Measurements from ENCODE around the gene PHLDB1. TPM values are rescaled to one million over a fixed set of nuclear protein-coding genes. Genes with fewer than 3 reads are reported as not detected.

PHLDB1 gene
- total RNA-seq, 1 donor from 2014 or later, result 164 TPM

- Mint-ChIP-seq H3K9me3 (ENCODE audit: low read depth) (no peaks in the 10 kb centered on the region), H3K36me3 (ENCODE audit: low read depth) (peaks cover 45% of the 10 kb centered on the region), H3K4me1 (ENCODE audit: low read depth) (peaks cover 32% of the 10 kb centered on the region), H3K27ac (ENCODE audit: unreplicated experiment) (no peak overlapping the region), H3K4me3 (ENCODE audit: unreplicated experiment) (no peak overlapping the region), H3K27me3 (ENCODE audit: low read depth) (no peaks in the 10 kb centered on the region)
- no peak for TF ChIP-seq CTCF (IDR thresholded peaks at IDR 0.05)
- DNase-seq (ENCODE audit: low spot score), result no peak
These were observed 25.9 kb downstream of the PHLDB1 start for GRCh38 chr11:118633319-118633690.

- DNase-seq (ENCODE audit: low spot score), result no peak
- H3K4me3 Mint-ChIP-seq (ENCODE audit: unreplicated experiment), result no peak overlapping the region
- H3K9me3 Mint-ChIP-seq (ENCODE audit: low read depth), result no peaks in the 10 kb centered on the region
- no peak for TF ChIP-seq CTCF (IDR thresholded peaks at IDR 0.05)
- peak overlapping the region; percentile 70 for H3K27ac Mint-ChIP-seq (ENCODE audit: unreplicated experiment)
- H3K4me1 Mint-ChIP-seq (ENCODE audit: low read depth), result peaks cover 27% of the 10 kb centered on the region
- H3K27me3 Mint-ChIP-seq (ENCODE audit: low read depth), result no peaks in the 10 kb centered on the region
- H3K36me3 Mint-ChIP-seq (ENCODE audit: low read depth), result peaks cover 46% of the 10 kb centered on the region
These were observed 26.6 kb downstream of the PHLDB1 start for GRCh38 chr11:118633979-118634378.

- DNase-seq (ENCODE audit: low spot score), result no peak
- no peak for TF ChIP-seq CTCF (IDR thresholded peaks at IDR 0.05)
- Mint-ChIP-seq H3K36me3 (ENCODE audit: low read depth) (peaks cover 41% of the 10 kb centered on the region), H3K27me3 (ENCODE audit: low read depth) (no peaks in the 10 kb centered on the region), H3K9me3 (ENCODE audit: low read depth) (no peaks in the 10 kb centered on the region), H3K27ac (ENCODE audit: unreplicated experiment) (peak overlapping the region; percentile 70), H3K4me1 (ENCODE audit: low read depth) (peaks cover 21% of the 10 kb centered on the region), H3K4me3 (ENCODE audit: unreplicated experiment) (no peak overlapping the region)
These were observed 27.2 kb downstream of the PHLDB1 start for GRCh38 chr11:118634431-118635236.

- H3K27me3 Mint-ChIP-seq (ENCODE audit: low read depth), result no peaks in the 10 kb centered on the region
- no peak overlapping the region for H3K27ac Mint-ChIP-seq (ENCODE audit: unreplicated experiment)
- TF ChIP-seq CTCF (IDR thresholded peaks at IDR 0.05), result no peak
- no peaks in the 10 kb centered on the region for H3K9me3 Mint-ChIP-seq (ENCODE audit: low read depth)
- peaks cover 44% of the 10 kb centered on the region for H3K36me3 Mint-ChIP-seq (ENCODE audit: low read depth)
- no peak for DNase-seq (ENCODE audit: low spot score)
- H3K4me1 Mint-ChIP-seq (ENCODE audit: low read depth), result peaks cover 19% of the 10 kb centered on the region
- H3K4me3 Mint-ChIP-seq (ENCODE audit: unreplicated experiment), result no peak overlapping the region
These were observed 27.8 kb downstream of the PHLDB1 start for GRCh38 chr11:118635237-118635591.

- Mint-ChIP-seq H3K4me1 (ENCODE audit: low read depth) (peaks cover 15% of the 10 kb centered on the region), H3K27ac (ENCODE audit: unreplicated experiment) (peak overlapping the region; percentile 74), H3K4me3 (ENCODE audit: unreplicated experiment) (no peak overlapping the region), H3K36me3 (ENCODE audit: low read depth) (peaks cover 40% of the 10 kb centered on the region), H3K27me3 (ENCODE audit: low read depth) (no peaks in the 10 kb centered on the region), H3K9me3 (ENCODE audit: low read depth) (no peaks in the 10 kb centered on the region)
- no peak for TF ChIP-seq CTCF (IDR thresholded peaks at IDR 0.05)
- DNase-seq (ENCODE audit: low spot score), result no peak
These were observed 28.2 kb downstream of the PHLDB1 start for GRCh38 chr11:118635642-118636041.
